ENCODE data around the gene ALOX12. TPM values are rescaled to one million over a fixed set of nuclear protein-coding genes. Genes with fewer than 3 reads are reported as not detected.

ALOX12 gene
- total RNA-seq, 4 donors from 2014 or later, result not detected

DNA sequence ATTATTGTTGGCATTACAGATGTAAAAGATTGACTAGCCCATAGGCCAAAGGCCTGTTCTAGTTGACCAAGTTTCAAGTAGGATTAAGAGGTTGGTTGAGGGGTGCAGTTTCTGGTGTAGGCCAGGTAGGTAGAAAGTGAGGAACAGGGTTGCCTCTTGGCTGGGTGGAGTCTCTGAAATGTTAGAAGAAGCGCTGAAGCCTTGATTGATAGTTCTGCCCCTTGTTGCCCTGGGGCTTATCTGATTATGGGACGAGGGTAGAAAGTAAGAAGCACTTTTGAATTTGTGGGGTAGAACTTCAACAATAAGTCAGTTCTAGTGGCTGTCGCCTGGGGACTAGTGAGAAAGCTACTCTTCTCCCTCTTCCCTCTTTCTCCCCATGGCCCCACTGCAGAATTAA lies 33.2 kb downstream of the ALOX12 start:
- in situ Hi-C loops (cut with MboI; ENCODE audit: low sequenced_read_pairs in 4 of 4), result loop anchor here in 1 of 4 donors (25.0 kb wide), 1 partner anchor 308 kb away; the partner anchor contains the start of genes ACAP1 and NEURL4
- H3K27ac ChIP-seq, result peak overlapping the region; percentile 62 to 99 (median 72)
- H3K36me3 ChIP-seq, result no peaks in the 10 kb centered on the region
- peaks cover 0 to 4% of the 10 kb centered on the region in 2 donors for H3K4me1 ChIP-seq
- no peaks in the 10 kb centered on the region for H3K9me3 ChIP-seq
- H3K4me3 ChIP-seq, result no peak overlapping the region
- intact Hi-C loops (cut with DNase I; ENCODE audit: low total_unique reads), result loop anchor here (10.0 kb wide), 1 partner anchor 456 kb away; the partner anchor contains the start of genes POLR2A and SLC35G6
- TF ChIP-seq, protein P1, sequence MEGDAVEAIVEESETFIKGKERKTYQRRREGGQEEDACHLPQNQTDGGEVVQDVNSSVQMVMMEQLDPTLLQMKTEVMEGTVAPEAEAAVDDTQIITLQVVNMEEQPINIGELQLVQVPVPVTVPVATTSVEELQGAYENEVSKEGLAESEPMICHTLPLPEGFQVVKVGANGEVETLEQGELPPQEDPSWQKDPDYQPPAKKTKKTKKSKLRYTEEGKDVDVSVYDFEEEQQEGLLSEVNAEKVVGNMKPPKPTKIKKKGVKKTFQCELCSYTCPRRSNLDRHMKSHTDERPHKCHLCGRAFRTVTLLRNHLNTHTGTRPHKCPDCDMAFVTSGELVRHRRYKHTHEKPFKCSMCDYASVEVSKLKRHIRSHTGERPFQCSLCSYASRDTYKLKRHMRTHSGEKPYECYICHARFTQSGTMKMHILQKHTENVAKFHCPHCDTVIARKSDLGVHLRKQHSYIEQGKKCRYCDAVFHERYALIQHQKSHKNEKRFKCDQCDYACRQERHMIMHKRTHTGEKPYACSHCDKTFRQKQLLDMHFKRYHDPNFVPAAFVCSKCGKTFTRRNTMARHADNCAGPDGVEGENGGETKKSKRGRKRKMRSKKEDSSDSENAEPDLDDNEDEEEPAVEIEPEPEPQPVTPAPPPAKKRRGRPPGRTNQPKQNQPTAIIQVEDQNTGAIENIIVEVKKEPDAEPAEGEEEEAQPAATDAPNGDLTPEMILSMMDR (IDR thresholded peaks at IDR 0.05 in 4 of 5, conservative IDR thresholded peaks at IDR 0.05 in 1 of 5), result no peak
- no peak for TF ChIP-seq POLR2A (IDR thresholded peaks at IDR 0.05)
- DNase-seq (no peak), ATAC-seq (no peak)
- H3K27me3 ChIP-seq, result no peaks in the 10 kb centered on the region

DNA sequence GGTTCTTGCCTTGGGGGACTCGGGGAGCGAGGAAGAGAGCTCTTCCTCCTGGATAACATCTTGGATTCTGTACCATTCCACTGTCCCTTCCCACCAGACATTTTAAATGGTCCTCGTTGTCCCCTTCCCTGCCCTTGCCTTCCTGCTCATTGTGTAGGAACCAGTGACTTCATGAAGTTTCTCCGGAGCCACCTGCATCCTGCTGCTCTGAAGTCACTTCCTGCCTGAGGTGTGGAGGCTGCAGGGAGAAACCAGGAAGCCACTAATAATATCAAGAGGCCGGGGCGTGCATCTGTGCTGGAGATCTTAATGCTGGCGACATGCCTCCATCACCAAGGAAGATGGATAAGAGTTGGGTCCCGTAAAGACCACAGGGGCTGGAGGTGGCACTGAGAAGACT lies 33.8 kb downstream of the ALOX12 start:
- no peaks in the 10 kb centered on the region for H3K27me3 ChIP-seq
- in situ Hi-C loops (cut with MboI; ENCODE audit: low sequenced_read_pairs in 4 of 4) (loop anchor here in 1 of 4 donors (25.0 kb wide), 1 partner anchor 308 kb away; the partner anchor contains the start of genes ACAP1 and NEURL4), intact Hi-C loops (cut with DNase I; ENCODE audit: low total_unique reads) (loop anchor here (10.0 kb wide), 1 partner anchor 455 kb away; the partner anchor contains the start of genes POLR2A and SLC35G6)
- peak in 1 of 2 donors; percentile 48 for TF ChIP-seq POLR2A (IDR thresholded peaks at IDR 0.05)
- TF ChIP-seq, protein P1 (IDR thresholded peaks at IDR 0.05 in 4 of 5, conservative IDR thresholded peaks at IDR 0.05 in 1 of 5), result no peak
- no peaks in the 10 kb centered on the region for H3K36me3 ChIP-seq
- ATAC-seq, result peak; percentile 66 to 70
- H3K4me3 ChIP-seq, result no peak overlapping the region
- H3K4me1 ChIP-seq, result peaks cover 0 to 4% of the 10 kb centered on the region in 2 donors
- DNase-seq, result no peak
- no peaks in the 10 kb centered on the region for H3K9me3 ChIP-seq
- peak overlapping the region; percentile 62 to 99 (median 72) for H3K27ac ChIP-seq

DNA sequence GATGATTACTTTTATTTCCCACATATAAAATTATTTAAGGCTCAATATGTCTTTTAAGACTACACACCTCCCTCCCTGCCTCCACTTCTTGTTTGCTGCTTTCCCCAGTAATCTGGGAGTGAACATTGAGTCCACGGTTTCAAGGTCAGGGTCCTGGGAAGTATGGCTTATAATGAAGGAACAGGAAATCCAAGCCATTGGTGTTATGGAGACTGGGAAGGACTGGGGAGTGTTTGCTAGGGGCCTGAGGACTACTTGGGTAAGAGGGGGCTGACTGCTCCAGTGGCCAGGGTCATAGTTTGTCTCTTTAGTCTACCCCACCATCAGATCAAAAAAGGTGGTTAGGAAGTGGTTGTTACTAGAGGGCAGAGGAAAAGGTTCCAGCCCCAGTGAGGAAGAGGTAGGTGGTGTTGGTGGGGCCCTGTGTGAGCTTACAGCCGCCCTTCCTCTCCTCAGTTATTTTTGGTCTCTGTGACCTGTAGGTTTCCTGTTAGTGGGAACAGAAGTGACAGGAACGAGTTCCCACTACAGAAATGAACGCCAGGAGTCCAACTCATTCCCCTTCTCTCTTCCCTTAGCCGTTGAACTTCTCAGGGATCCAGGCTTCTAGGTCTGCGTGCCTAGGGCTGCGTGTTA lies 39.2 kb downstream of the ALOX12 start:
- Histone ChIP-seq H3K4me3 (peak overlapping the region; percentile 49 to 74 (median 58)), H3K27me3 (peaks cover 7 to 17% (median 16%) of the 10 kb centered on the region in 3 donors), H3K4me1 (peaks cover 5 to 6% of the 10 kb centered on the region in 2 donors), H3K27ac (peak overlapping the region; percentile 39 to 80 (median 74)), H3K36me3 (no peaks in the 10 kb centered on the region), H3K9me3 (no peaks in the 10 kb centered on the region)
- no peak for DNase-seq
- in situ Hi-C loops (cut with MboI; ENCODE audit: low sequenced_read_pairs in 4 of 4), result loop anchor here in 1 of 4 donors (25.0 kb wide), 1 partner anchor 302 kb away; the partner anchor contains the start of genes ACAP1 and NEURL4
- TF ChIP-seq POLR2A (IDR thresholded peaks at IDR 0.05), result no peak
- ATAC-seq, result peak; percentile 53 to 71
- intact Hi-C loops (cut with DNase I; ENCODE audit: low total_unique reads), result no loop called here

DNA sequence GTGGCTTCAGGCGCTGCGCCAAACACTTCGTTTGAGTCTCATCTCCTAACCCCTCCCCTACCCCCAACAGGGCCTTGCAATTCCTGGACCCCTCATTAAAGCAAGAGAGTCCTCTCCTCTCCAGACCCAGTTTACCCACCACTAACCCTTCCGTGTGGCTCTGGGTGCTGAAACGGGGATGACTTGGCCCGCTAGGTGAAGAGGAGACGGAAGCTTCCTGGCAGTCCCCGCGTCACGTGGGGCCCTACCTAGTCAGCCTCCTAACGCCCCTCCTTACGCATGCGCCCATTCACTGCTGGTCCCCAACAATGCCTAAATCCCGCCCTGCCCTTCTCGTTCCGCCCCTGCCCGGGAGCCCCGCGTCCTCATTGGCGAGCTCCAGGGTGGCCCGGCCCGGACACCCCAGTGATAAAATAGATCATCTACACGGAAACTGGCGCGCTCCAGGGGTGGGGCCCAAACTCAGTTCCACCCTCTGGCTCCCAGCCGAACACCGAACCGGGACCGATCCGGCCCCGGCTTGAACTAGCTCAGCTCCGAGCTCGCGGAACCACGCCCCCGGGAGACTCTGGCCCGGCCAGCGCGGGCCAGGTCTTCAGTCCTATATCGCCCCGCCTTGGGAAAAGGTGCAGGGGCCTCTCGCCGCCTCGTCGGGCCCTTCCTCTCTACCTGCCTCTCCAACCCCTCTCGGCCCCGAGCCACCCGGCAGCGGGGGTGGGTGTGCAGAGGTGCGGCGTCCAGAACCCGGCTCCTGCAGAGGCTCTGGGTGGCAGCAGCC lies 39.9 kb downstream of the ALOX12 start, which contains the start of gene SLC16A13:
Gene SLC16A13, plus strand, starts transcription at position 425 of the 778 bp plus-strand sequence. CDS start 368 bp downstream, outside the sequence.
- intact Hi-C loops (cut with DNase I; ENCODE audit: low total_unique reads), result no loop called here
- in situ Hi-C loops (cut with MboI; ENCODE audit: low sequenced_read_pairs in 4 of 4), result loop anchor here in 1 of 4 donors (25.0 kb wide), 1 partner anchor 302 kb away; the partner anchor contains the start of genes ACAP1 and NEURL4
- no peaks in the 10 kb centered on the region for H3K36me3 ChIP-seq

More for the DNA sequence above, 39.9 kb downstream of the ALOX12 start, which contains the start of gene SLC16A13:
- DNase-seq (peak; percentile 78 to 81), ATAC-seq (peak; percentile 77 to 88)
- Histone ChIP-seq H3K9me3 (no peaks in the 10 kb centered on the region), H3K4me1 (peaks cover 5 to 6% of the 10 kb centered on the region in 2 donors), H3K4me3 (peak within 1 kb of the TSS; percentile 49 to 74 (median 58)), H3K27ac (peak within 1 kb of the TSS; percentile 64 to 80 (median 74)), H3K27me3 (peaks cover 7 to 17% (median 16%) of the 10 kb centered on the region in 3 donors)
- TF ChIP-seq, protein P1 (IDR thresholded peaks at IDR 0.05 in 4 of 5, conservative IDR thresholded peaks at IDR 0.05 in 1 of 5), result no peak
- TF ChIP-seq POLR2A (IDR thresholded peaks at IDR 0.05), result peak; percentile 38 to 70

All from gastrocnemius medialis (tissue), 4 donors.